Activated CD4-positive, alpha-beta T cell treated with anti-CD3 and anti-CD28 coated beads, Interleukin-2, amount 10 ng/mL, durations not matched to agents 24 days and 14 days (primary cell): ENCODE data around the gene PRSS12. TPM values are rescaled to one million over a fixed set of nuclear protein-coding genes. Genes with fewer than 3 reads are reported as not detected.
"Not testable (repeated sequence)": the region's sequence is repeated elsewhere in the genome, so short reads cannot be mapped to it uniquely, and the experiment has no call there.

ENCODE experiments used
- DNase-seq: peaks from one replicate; pipeline ENCODE4 v3.0.0; 2022
- H3K27ac Mint-ChIP-seq: one replicate; pipeline ENCODE4 v1.8.0; 2022; ENCODE audit warnings: mild to moderate bottlenecking, mixed read lengths
- H3K27me3 Mint-ChIP-seq: one replicate; pipeline ENCODE4 v1.8.0; 2022; ENCODE audit warnings: mixed read lengths
- H3K36me3 Mint-ChIP-seq: one replicate; pipeline ENCODE4 v1.8.0; 2022; ENCODE audit warnings: low read depth, mild to moderate bottlenecking, mixed read lengths
- H3K4me1 Mint-ChIP-seq: one replicate; pipeline ENCODE4 v1.8.0; 2021; ENCODE audit warnings: mixed read lengths
- H3K4me3 Mint-ChIP-seq: one replicate; pipeline ENCODE4 v1.8.0; 2022; ENCODE audit warnings: mild to moderate bottlenecking, moderate library complexity, mixed read lengths
- H3K9me3 Mint-ChIP-seq: one replicate; pipeline ENCODE4 v1.8.0; 2021; ENCODE audit warnings: mixed read lengths
- intact Hi-C: fragments of 100-400 bp; cut with micrococcal nuclease; formaldehyde crosslinking; loops from one replicate; pipeline ENCODE4 v1.15.1; 2023
- total RNA-seq: library from RNA; stranded (reverse); gene quantifications from 2 replicates; pipeline ENCODE4 v1.2.3, GENCODE V29; 2022

The PRSS12 gene
- total RNA-seq, result not detected in 2 replicates

- Mint-ChIP-seq H3K4me3 (peak within 1 kb of the TSS; percentile 81), H3K9me3 (no peaks in the 10 kb centered on the region), H3K36me3 (peaks cover 3% of the 10 kb centered on the region), H3K4me1 (peaks cover 10% of the 10 kb centered on the region), H3K27me3 (peaks cover 67% of the 10 kb centered on the region), H3K27ac (no peak within 1 kb of the TSS)
- intact Hi-C loops, result loop anchor here (2.0 kb wide), 1 partner anchor 72 kb away; no protein-coding TSS in a partner anchor
- peak; percentile 89 for DNase-seq
Measured at GRCh38 chr4:118352843-118353533, at the start of gene PRSS12. TSS of gene PRSS12 (minus strand) at chr4:118353003. CDS start at chr4:118352720, 283 bp downstream.

GRCh38 chr4:118400356-118400755, 47.6 kb upstream of the PRSS12 start:
- H3K36me3 Mint-ChIP-seq, result no peaks in the 10 kb centered on the region
- DNase-seq, result no peak
- H3K4me3 Mint-ChIP-seq, result no peak overlapping the region
- H3K27ac Mint-ChIP-seq, result no peak overlapping the region
- H3K27me3 Mint-ChIP-seq, result peaks cover 4% of the 10 kb centered on the region
- intact Hi-C loops, result no loop called here
- H3K4me1 Mint-ChIP-seq, result no peaks in the 10 kb centered on the region
- no peaks in the 10 kb centered on the region for H3K9me3 Mint-ChIP-seq

- H3K36me3 Mint-ChIP-seq, H3K27ac Mint-ChIP-seq, H3K4me1 Mint-ChIP-seq, H3K4me3 Mint-ChIP-seq, H3K9me3 Mint-ChIP-seq, intact Hi-C loops, H3K27me3 Mint-ChIP-seq, DNase-seq: not testable (repeated sequence)
Measured at GRCh38 chr4:118399883-118400282, 47.1 kb upstream of the PRSS12 start.

- Mint-ChIP-seq H3K4me1 (no peaks in the 10 kb centered on the region), H3K27me3 (peaks cover 4% of the 10 kb centered on the region)
Measured at GRCh38 chr4:118398226-118399090, 45.7 kb upstream of the PRSS12 start.

GRCh38 chr4:118397623-118397979, 44.8 kb upstream of the PRSS12 start:
- Mint-ChIP-seq H3K27ac (no peak overlapping the region), H3K4me1 (no peaks in the 10 kb centered on the region), H3K36me3 (no peaks in the 10 kb centered on the region), H3K9me3 (no peaks in the 10 kb centered on the region), H3K4me3 (no peak overlapping the region), H3K27me3 (peaks cover 4% of the 10 kb centered on the region)
- intact Hi-C loops, result no loop called here
- DNase-seq, result no peak

More at GRCh38 chr4:118398226-118399090, 45.7 kb upstream of the PRSS12 start:
- no peak overlapping the region for H3K27ac Mint-ChIP-seq
- H3K9me3 Mint-ChIP-seq, result no peaks in the 10 kb centered on the region
- DNase-seq, result no peak
- intact Hi-C loops, result no loop called here
- H3K4me3 Mint-ChIP-seq, result no peak overlapping the region
- no peaks in the 10 kb centered on the region for H3K36me3 Mint-ChIP-seq

- H3K27ac Mint-ChIP-seq, result no peak overlapping the region
- H3K4me3 Mint-ChIP-seq, result no peak overlapping the region
- no peaks in the 10 kb centered on the region for H3K4me1 Mint-ChIP-seq
- H3K36me3 Mint-ChIP-seq, result no peaks in the 10 kb centered on the region
- intact Hi-C loops, result no loop called here
- H3K9me3 Mint-ChIP-seq, result no peaks in the 10 kb centered on the region
- no peak for DNase-seq
- H3K27me3 Mint-ChIP-seq, result peaks cover 4% of the 10 kb centered on the region
Measured at GRCh38 chr4:118396881-118397622, 44.2 kb upstream of the PRSS12 start.

- no peaks in the 10 kb centered on the region for H3K27me3 Mint-ChIP-seq
- H3K27ac Mint-ChIP-seq, result no peak overlapping the region
- H3K36me3 Mint-ChIP-seq, result no peaks in the 10 kb centered on the region
- H3K4me3 Mint-ChIP-seq, result no peak overlapping the region
- H3K9me3 Mint-ChIP-seq, result no peaks in the 10 kb centered on the region
- DNase-seq, result no peak
- H3K4me1 Mint-ChIP-seq, result no peaks in the 10 kb centered on the region
- intact Hi-C loops, result no loop called here
Measured at GRCh38 chr4:118395057-118395644, 42.3 kb upstream of the PRSS12 start.

- H3K27ac Mint-ChIP-seq, H3K9me3 Mint-ChIP-seq, H3K27me3 Mint-ChIP-seq, H3K36me3 Mint-ChIP-seq, intact Hi-C loops, H3K4me3 Mint-ChIP-seq, H3K4me1 Mint-ChIP-seq: not testable (repeated sequence)
- peak; percentile 29 for DNase-seq
Measured at GRCh38 chr4:118392509-118392908, 39.7 kb upstream of the PRSS12 start.

GRCh38 chr4:118390121-118390520, 37.3 kb upstream of the PRSS12 start:
- Mint-ChIP-seq H3K4me1 (no peaks in the 10 kb centered on the region), H3K9me3 (peaks cover 4% of the 10 kb centered on the region), H3K27me3 (no peaks in the 10 kb centered on the region), H3K4me3 (no peak overlapping the region), H3K36me3 (no peaks in the 10 kb centered on the region), H3K27ac (no peak overlapping the region)
- no peak for DNase-seq
- intact Hi-C loops, result no loop called here

- peaks cover 4% of the 10 kb centered on the region for H3K9me3 Mint-ChIP-seq
- no peaks in the 10 kb centered on the region for H3K4me1 Mint-ChIP-seq
- no peaks in the 10 kb centered on the region for H3K36me3 Mint-ChIP-seq
- H3K27ac Mint-ChIP-seq, result no peak overlapping the region
- H3K27me3 Mint-ChIP-seq, result no peaks in the 10 kb centered on the region
- intact Hi-C loops, result no loop called here
- no peak for DNase-seq
- H3K4me3 Mint-ChIP-seq, result no peak overlapping the region
Measured at GRCh38 chr4:118389721-118390120, 36.9 kb upstream of the PRSS12 start.

- no peaks in the 10 kb centered on the region for H3K27me3 Mint-ChIP-seq
- no peaks in the 10 kb centered on the region for H3K4me1 Mint-ChIP-seq
- no peak overlapping the region for H3K27ac Mint-ChIP-seq
- intact Hi-C loops, result no loop called here
- H3K4me3 Mint-ChIP-seq, result no peak overlapping the region
- no peaks in the 10 kb centered on the region for H3K36me3 Mint-ChIP-seq
- no peak for DNase-seq
- H3K9me3 Mint-ChIP-seq, result peaks cover 4% of the 10 kb centered on the region
Measured at GRCh38 chr4:118388606-118389005, 35.8 kb upstream of the PRSS12 start.

- Mint-ChIP-seq H3K27me3 (no peaks in the 10 kb centered on the region), H3K9me3 (no peaks in the 10 kb centered on the region), H3K4me1 (no peaks in the 10 kb centered on the region), H3K4me3 (no peak overlapping the region), H3K36me3 (no peaks in the 10 kb centered on the region), H3K27ac (no peak overlapping the region)
- intact Hi-C loops, result no loop called here
- DNase-seq, result no peak
Measured at GRCh38 chr4:118381902-118382301, 29.1 kb upstream of the PRSS12 start.

- no peak for DNase-seq
- Mint-ChIP-seq H3K36me3 (no peaks in the 10 kb centered on the region), H3K27ac (no peak overlapping the region), H3K4me1 (no peaks in the 10 kb centered on the region), H3K4me3 (no peak overlapping the region), H3K27me3 (no peaks in the 10 kb centered on the region), H3K9me3 (no peaks in the 10 kb centered on the region)
- intact Hi-C loops, result no loop called here
Measured at GRCh38 chr4:118373614-118374255, 20.9 kb upstream of the PRSS12 start.
